ENCODE measurements around the gene ATG10. TPM values are rescaled to one million over a fixed set of nuclear protein-coding genes. Genes with fewer than 3 reads are reported as not detected.

The ATG10 gene
- total and polyA plus RNA-seq, 2 of the 8 experiments (the other 6 are each of a cell fraction or from before 2014, with no cell fraction given): 3.7 to 8.8 TPM

DNA sequence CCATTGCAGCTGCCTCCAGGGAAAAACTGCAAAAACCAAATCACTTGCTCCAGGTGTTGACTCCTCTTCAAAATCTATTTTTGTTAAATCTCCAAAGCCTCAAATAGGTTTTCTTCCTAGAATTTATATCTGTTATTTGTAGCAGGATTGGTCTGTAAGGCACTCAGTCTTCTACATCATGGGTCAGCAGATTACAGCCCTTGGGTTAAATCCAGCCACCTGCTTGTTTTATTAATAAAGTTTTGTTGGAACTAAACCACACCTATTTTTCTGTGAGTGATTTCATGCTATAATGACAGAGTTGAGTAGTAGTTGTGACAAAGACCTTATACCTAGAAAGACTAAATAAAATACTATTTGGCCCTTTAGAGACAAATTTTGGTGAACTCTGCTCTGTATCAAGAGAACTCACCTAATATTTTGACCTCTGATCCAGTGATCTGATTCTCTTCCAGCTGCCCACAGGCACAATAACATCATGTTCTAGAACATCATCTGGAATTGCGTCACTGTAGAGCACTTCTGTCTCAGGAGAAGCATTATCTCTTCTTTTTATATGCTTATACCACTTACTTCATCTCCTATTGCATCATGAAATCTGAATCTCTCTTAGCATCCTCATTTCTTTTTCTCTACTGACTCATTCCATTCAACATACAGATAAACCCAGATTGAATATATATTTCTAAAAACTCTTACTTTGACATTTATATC lies 176.2 kb downstream of the ATG10 start:
- no peak overlapping the region for H4K5ac ChIP-seq (ENCODE audit: insufficient read length, low read depth, low read length)
- ChIA-PET CTCF (ENCODE audit: partially characterized antibody) (interaction anchor here (0.7 to 3.8 kb wide), 3 partner anchors 17 to 757 kb away, joined by 4 to 11 read pairs (median 4); no protein-coding TSS in a partner anchor), POLR2A (ENCODE audit: partially characterized antibody) (interaction anchor here (0.9 to 1.2 kb wide), 2 partner anchors 17 to 131 kb away, joined by 3 to 4 read pairs; partner anchors contain the start of gene RPS23)
- H4K20me1 ChIP-seq (replicated peaks in 1 of 2; ENCODE audit: control insufficient read depth in 1 of 2, insufficient read depth in 2 of 2, low read length in 2 of 2): no peaks in the 10 kb centered on the region
- FAIRE-seq (no peak), DNase-seq (ENCODE audit: low read depth in 1 of 2, low spot score in 2 of 2) (no peak)
- H2AFZ ChIP-seq (ENCODE audit: low read length): no peak overlapping the region
- no peak overlapping the region for H3K56ac ChIP-seq (replicated peaks; ENCODE audit: insufficient read length, low read depth, low read length)
- WGBS, 2 experiments (ENCODE audit: extremely low coverage in 1 of 2, insufficient coverage in 1 of 2, insufficient read length in 1 of 2, insufficient replicate concordance in 2 of 2, low coverage in 1 of 2, low lambda C conversion rate in 2 of 2, missing lambda C conversion rate in 1 of 2): 94% methylated on average over 1 of the region's 1 CpG; no CpG with 5 or more reads in 1 of the 2 experiments
- no peaks in the 10 kb centered on the region for H3K23me2 ChIP-seq (ENCODE audit: low read depth, low read length)
- H3K4me1 ChIP-seq (replicated peaks in 1 of 4; ENCODE audit: control insufficient read depth in 3 of 4, insufficient read depth in 4 of 4, low read length in 3 of 4): peaks cover 0 to 2% (median 0%) of the 10 kb centered on the region in 4 experiments; a peak in 1 of 7 replicates
- H3K4ac ChIP-seq (replicated peaks; ENCODE audit: insufficient read length, low read depth, low read length): no peak overlapping the region
- no peaks in the 10 kb centered on the region for H3K36me3 ChIP-seq (ENCODE audit: control insufficient read depth in 2 of 4, insufficient read depth in 4 of 4, low read length in 3 of 4)
- H3K18ac ChIP-seq (ENCODE audit: extremely low read depth, low read length): no peak overlapping the region
- no peak overlapping the region for H3K27ac ChIP-seq (ENCODE audit: low read depth, low read length)
- H2BK15ac ChIP-seq (ENCODE audit: low read length): no peak overlapping the region
- H4K91ac ChIP-seq (replicated peaks; ENCODE audit: insufficient read length, low read length): no peak overlapping the region
- no peak overlapping the region for H2AK5ac ChIP-seq (ENCODE audit: low read depth, low read length)
- no peak overlapping the region for H2BK12ac ChIP-seq (ENCODE audit: low read depth, low read length)
- H3K27me3 ChIP-seq (replicated peaks in 1 of 4; ENCODE audit: control insufficient read depth in 3 of 4, extremely low read depth in 1 of 4, insufficient read depth in 3 of 4, low read length in 3 of 4): no peaks in the 10 kb centered on the region
- H3K9ac ChIP-seq (replicated peaks in 1 of 4; ENCODE audit: extremely low read depth in 1 of 4, low read depth in 3 of 4, low read length in 3 of 4): no peak overlapping the region
- no peak overlapping the region for H3K4me3 ChIP-seq (ENCODE audit: extremely low read depth in 1 of 4, insufficient read depth in 2 of 4, low read depth in 3 of 4, low read length in 4 of 4)
- H3K79me1 ChIP-seq (ENCODE audit: low read depth, low read length): no peaks in the 10 kb centered on the region
- H2BK5ac ChIP-seq (ENCODE audit: low read depth, low read length): no peak overlapping the region
- no peak overlapping the region for H3K23ac ChIP-seq (ENCODE audit: insufficient read length)
- H2BK120ac ChIP-seq (replicated peaks; ENCODE audit: low read depth, low read length): no peak overlapping the region
- no peak overlapping the region for H4K8ac ChIP-seq (ENCODE audit: extremely low read depth, insufficient read depth, low read length)
- no peaks in the 10 kb centered on the region for H3K79me2 ChIP-seq (ENCODE audit: control insufficient read depth in 1 of 2, insufficient read depth in 2 of 2, low read length in 2 of 2)
- no peak overlapping the region for H3K4me2 ChIP-seq (ENCODE audit: insufficient read depth in 1 of 2, low read depth in 2 of 2, low read length in 2 of 2)
- H3K14ac ChIP-seq (ENCODE audit: insufficient read length): no peak overlapping the region
- TF ChIP-seq EGR1 (IDR thresholded peaks at IDR 0.05; ENCODE audit: borderline replicate concordance, low read depth, low read length) (no peak), CEBPB (IDR thresholded peaks at IDR 0.05; ENCODE audit: low read depth, low read length) (peak; percentile 68), HDAC6 (IDR thresholded peaks at IDR 0.05; ENCODE audit: low read depth, low read length) (no peak)
- no peak overlapping the region for H2BK20ac ChIP-seq (ENCODE audit: low read length)
- no peaks in the 10 kb centered on the region for H3K9me3 ChIP-seq (ENCODE audit: insufficient read depth in 2 of 2, low read depth in 1 of 2, low read length in 1 of 2)

Measured in H1 (cell line).